Measurements from ENCODE around the gene NAA15.

DNA sequence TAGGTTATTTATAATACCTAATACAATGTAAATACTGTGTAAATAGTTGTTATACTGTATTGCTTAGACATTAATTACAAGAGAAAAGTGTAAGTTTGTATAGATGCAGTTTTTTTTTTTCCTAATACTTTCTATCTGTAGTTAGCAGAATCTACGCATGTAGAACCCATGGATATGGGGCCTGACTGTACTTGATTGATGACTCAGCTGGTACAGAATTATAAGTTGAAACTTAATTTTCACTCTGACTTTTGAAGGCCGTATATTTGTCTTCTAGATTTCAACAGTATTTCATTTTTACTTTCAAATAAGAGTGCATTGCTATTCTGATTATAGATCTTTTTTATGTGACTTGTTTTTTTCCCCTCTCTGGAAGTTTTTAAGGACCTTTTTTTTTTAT, 31.7 kb downstream of the NAA15 start:
- TF ChIP-seq, protein P1, sequence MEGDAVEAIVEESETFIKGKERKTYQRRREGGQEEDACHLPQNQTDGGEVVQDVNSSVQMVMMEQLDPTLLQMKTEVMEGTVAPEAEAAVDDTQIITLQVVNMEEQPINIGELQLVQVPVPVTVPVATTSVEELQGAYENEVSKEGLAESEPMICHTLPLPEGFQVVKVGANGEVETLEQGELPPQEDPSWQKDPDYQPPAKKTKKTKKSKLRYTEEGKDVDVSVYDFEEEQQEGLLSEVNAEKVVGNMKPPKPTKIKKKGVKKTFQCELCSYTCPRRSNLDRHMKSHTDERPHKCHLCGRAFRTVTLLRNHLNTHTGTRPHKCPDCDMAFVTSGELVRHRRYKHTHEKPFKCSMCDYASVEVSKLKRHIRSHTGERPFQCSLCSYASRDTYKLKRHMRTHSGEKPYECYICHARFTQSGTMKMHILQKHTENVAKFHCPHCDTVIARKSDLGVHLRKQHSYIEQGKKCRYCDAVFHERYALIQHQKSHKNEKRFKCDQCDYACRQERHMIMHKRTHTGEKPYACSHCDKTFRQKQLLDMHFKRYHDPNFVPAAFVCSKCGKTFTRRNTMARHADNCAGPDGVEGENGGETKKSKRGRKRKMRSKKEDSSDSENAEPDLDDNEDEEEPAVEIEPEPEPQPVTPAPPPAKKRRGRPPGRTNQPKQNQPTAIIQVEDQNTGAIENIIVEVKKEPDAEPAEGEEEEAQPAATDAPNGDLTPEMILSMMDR (IDR thresholded peaks at IDR 0.05; ENCODE audit: low read length), result no peak
- no peak for TF ChIP-seq EZH2 (IDR thresholded peaks at IDR 0.05; ENCODE audit: borderline replicate concordance, low read length)

Measured in OCI-LY1 (cell line).